ENCODE data around the gene PTTG1IP. TPM values are rescaled to one million over a fixed set of nuclear protein-coding genes. Genes with fewer than 3 reads are reported as not detected.

The PTTG1IP gene
- total and polyA plus RNA-seq, 2 of the 13 experiments (the other 11 are each of a cell fraction or from before 2014, with no cell fraction given) = 161 to 700 TPM

GRCh38 chr21:44873356-44874239 is at the start of gene PTTG1IP (continued):
- TF ChIP-seq ZNF510 (CRISPR knock-in tag; IDR thresholded peaks at IDR 0.05; ENCODE audit: low read depth) (no peak; the same call in 1 of the 2 replicates), FLYWCH1 (CRISPR knock-in tag; IDR thresholded peaks at IDR 0.05) (0 out of 2 replicates have a peak, but pooled peaks have one; percentile 48), ZNF552 (CRISPR knock-in tag; IDR thresholded peaks at IDR 0.05; ENCODE audit: borderline replicate concordance) (peak; percentile 69; the same call in 1 of the 2 replicates), IKZF5 (CRISPR knock-in tag; IDR thresholded peaks at IDR 0.05) (peak; percentile 37; the same call in 1 of the 2 replicates), ZFP62 (CRISPR knock-in tag; IDR thresholded peaks at IDR 0.05) (no peak), ZFP37 (CRISPR knock-in tag; IDR thresholded peaks at IDR 0.05; ENCODE audit: borderline replicate concordance) (no peak), NFYC (CRISPR knock-in tag; IDR thresholded peaks at IDR 0.05) (no peak; the same call in 1 of the 2 replicates), ZNF749 (CRISPR knock-in tag; IDR thresholded peaks at IDR 0.05; ENCODE audit: borderline replicate concordance) (peak; percentile 86; the same call in 1 of the 2 replicates), KAT2B (IDR thresholded peaks at IDR 0.05; ENCODE audit: borderline replicate concordance, low read depth, low read length) (no peak), SIX4 (CRISPR knock-in tag; IDR thresholded peaks at IDR 0.05) (no peak), SP2 (CRISPR knock-in tag; IDR thresholded peaks at IDR 0.05) (no peak), KLF9 (CRISPR knock-in tag; IDR thresholded peaks at IDR 0.05; ENCODE audit: low read depth) (no peak), BCL6 (CRISPR knock-in tag; IDR thresholded peaks at IDR 0.05) (0 out of 2 replicates have a peak, but pooled peaks have one; percentile 15), ZBTB42 (CRISPR knock-in tag; IDR thresholded peaks at IDR 0.05) (no peak), BHLHE40 (IDR thresholded peaks at IDR 0.05; ENCODE audit: low read length) (peak; percentile 35), ETS1 (CRISPR knock-in tag; IDR thresholded peaks at IDR 0.05) (0 out of 2 replicates have a peak, but pooled peaks have one; percentile 56), ELF3 (CRISPR knock-in tag; IDR thresholded peaks at IDR 0.05) (peak; percentile 15), KLF11 (CRISPR knock-in tag; IDR thresholded peaks at IDR 0.05) (no peak; the same call in 1 of the 2 replicates), TEF (CRISPR knock-in tag; IDR thresholded peaks at IDR 0.05) (no peak), CREM (IDR thresholded peaks at IDR 0.05) (no peak), CREM (CRISPR knock-in tag; IDR thresholded peaks at IDR 0.05) (no peak), ZNF737 (CRISPR knock-in tag; IDR thresholded peaks at IDR 0.05; ENCODE audit: borderline replicate concordance) (no peak), KLF16 (CRISPR knock-in tag; IDR thresholded peaks at IDR 0.05) (no peak; a peak in 1 of 4 replicates), ZNF136 (CRISPR knock-in tag; IDR thresholded peaks at IDR 0.05; ENCODE audit: low read depth) (no peak)

Measured in HepG2 (cell line).